Right lobe of liver (tissue), 4 donors: Measurements from ENCODE around the gene SNX8.

ENCODE experiments used
- CTCF ChIP-seq, 4 donors: fragments of 200-600 bp in 3 of 4; fragments of 450-650 bp in 1 of 4; IDR thresholded peaks; one replicate each; pipeline versions ENCODE4 v1.5.1 to v1.8.0; 2016 to 2022; ENCODE audit warnings: antibody characterized with exemption in 4 of 4, mild to moderate bottlenecking in 2 of 4
- POLR2A ChIP-seq: fragments of 450-650 bp; IDR thresholded peaks from one replicate; pipeline ENCODE4 v1.6.1; 2017; ENCODE audit warnings: antibody characterized with exemption, mild to moderate bottlenecking
- donor health status: DM: no; HTN: no; CAD: no.
- donor health status: DM: no; HTN: no; CAD: no.
- donor health status: DM: no; HTN: yes; CAD: no.

DNA sequence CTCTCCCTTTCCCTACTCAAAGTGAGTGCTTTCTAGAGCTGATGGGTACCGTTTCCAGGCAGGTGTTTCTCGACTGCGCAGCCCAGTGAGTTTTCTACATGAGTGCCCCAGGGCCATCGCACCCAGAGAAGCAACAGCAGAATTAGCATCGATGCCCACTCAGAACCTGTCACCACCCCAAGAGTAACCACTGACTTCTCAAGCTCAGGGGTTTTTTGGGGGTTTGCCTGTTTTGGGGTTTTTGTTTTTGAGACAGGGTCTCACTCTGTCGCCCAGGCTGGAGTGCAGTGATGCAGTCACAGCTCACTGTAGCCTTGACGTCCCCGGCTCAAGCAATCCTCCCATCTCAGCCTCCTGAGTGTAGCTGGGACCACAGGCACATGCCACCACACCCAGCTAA lies 25.7 kb downstream of the SNX8 start:
- TF ChIP-seq CTCF (IDR thresholded peaks at IDR 0.05) (no peak), POLR2A (no peak)
